B cell (primary cell): ENCODE measurements around the gene CSNK1G1. TPM values are rescaled to one million over a fixed set of nuclear protein-coding genes. Genes with fewer than 3 reads are reported as not detected.

Source experiments
- ATAC-seq: fragments of 200-7000 bp; cut with Tn5 transposase; one replicate; pipeline ENCODE4 v1.10.0; 2021; ENCODE audit warnings: low read depth, mild to moderate bottlenecking, moderate number of reproducible peaks, moderate library complexity
- CTCF ChIA-PET: fragments of 350-600 bp; sonication (Branson Sonifier 250); formaldehyde crosslinking; loops from one replicate; lab custom pipeline; 2021; ENCODE audit warnings: antibody characterized with exemption, inconsistent platforms; lab: Charles Lee
- POLR2A ChIA-PET: fragments of 350-600 bp; sonication (Branson Sonifier 250); formaldehyde crosslinking; loops from one replicate; lab custom pipeline; 2021; ENCODE audit warnings: antibody characterized with exemption; lab: Charles Lee
- DNase-seq: peaks from one replicate; pipeline ENCODE4 v3.0.0; 2013
- H2AFZ ChIP-seq: 2 replicates; pipeline ENCODE4 v1.6.1; 2012; ENCODE audit warnings: mild to moderate bottlenecking, low read depth, low read length; ENCODE audit not compliant: insufficient read depth, poor library complexity, severe bottlenecking
- H3K27ac ChIP-seq, 2 donors: 1 replicate in 1 of 2; 2 replicates in 1 of 2; pipeline ENCODE4 v1.5.1; 2012 to 2013; ENCODE audit warnings: low read length in 2 of 2, mild to moderate bottlenecking in 2 of 2, moderate library complexity in 1 of 2
- H3K27me3 ChIP-seq, 4 experiments: fragments of 200-600 bp in 1 of 4; sonication (generic) in 1 of 4; replicated peaks in 1 of 4; 1 replicate in 2 of 4; 2 replicates in 2 of 4; pipeline versions ENCODE4 v1.6.1 to v1.7.0; 2013 to 2016; ENCODE audit warnings: low read length in 3 of 4, mild to moderate bottlenecking in 2 of 4, mixed read lengths in 1 of 4, moderate library complexity in 1 of 4; ENCODE audit not compliant: insufficient read depth in 4 of 4, control insufficient read depth in 3 of 4; ENCODE audit errors: control extremely low read depth in 1 of 4
- H3K36me3 ChIP-seq, 2 experiments: replicated peaks in 1 of 2; 1 replicate in 1 of 2; 2 replicates in 1 of 2; pipeline versions ENCODE4 v1.6.1 to v1.7.1; 2013; ENCODE audit warnings: low read length in 1 of 2; ENCODE audit not compliant: insufficient read depth in 2 of 2, control insufficient read depth in 1 of 2; ENCODE audit errors: control extremely low read depth in 1 of 2, extremely low read depth in 1 of 2
- H3K4me1 ChIP-seq, 2 donors: fragments of 200-600 bp in 1 of 2; sonication (generic) in 1 of 2; 1 replicate in 1 of 2; 2 replicates in 1 of 2; pipeline versions ENCODE4 v1.5.1 to v1.6.1; 2013 to 2017; ENCODE audit warnings: low read length in 2 of 2; ENCODE audit not compliant: control insufficient read depth in 2 of 2, insufficient read depth in 2 of 2
- H3K4me2 ChIP-seq: replicated peaks from 2 replicates; pipeline ENCODE3; 2012; ENCODE audit warnings: mild to moderate bottlenecking, low read depth, low read length; ENCODE audit not compliant: poor library complexity, severe bottlenecking
- H3K4me3 ChIP-seq, 5 experiments: fragments of 200-600 bp in 1 of 5; sonication (generic) in 1 of 5; 1 replicate in 3 of 5; 2 replicates in 2 of 5; pipeline versions ENCODE4 v1.5.1 to v1.7.0; 2011 to 2016; ENCODE audit warnings: low read length in 4 of 5, mild to moderate bottlenecking in 4 of 5, low read depth in 2 of 5, control low read depth in 1 of 5, moderate library complexity in 1 of 5; ENCODE audit not compliant: insufficient read depth in 1 of 5; ENCODE audit errors: control extremely low read depth in 1 of 5, extremely low read depth in 1 of 5
- H3K79me2 ChIP-seq: fragments of 200-600 bp; sonication (generic); one replicate; pipeline ENCODE4 v1.6.0; 2016; ENCODE audit warnings: low read length; ENCODE audit not compliant: control insufficient read depth, insufficient read depth
- H3K9ac ChIP-seq: fragments of 200-600 bp; sonication (generic); 2 replicates; pipeline ENCODE4 v1.6.1; 2017; ENCODE audit warnings: mild to moderate bottlenecking, low read length, moderate library complexity
- H3K9me3 ChIP-seq, 3 donors: one replicate each; pipeline versions ENCODE4 v1.6.1 to v1.7.1; 2013; ENCODE audit warnings: low read length in 2 of 3; ENCODE audit not compliant: control insufficient read depth in 2 of 3, insufficient read depth in 1 of 3; ENCODE audit errors: control extremely low read depth in 1 of 3
- H4K20me1 ChIP-seq: 2 replicates; pipeline ENCODE4 v1.6.0; 2012; ENCODE audit warnings: mild to moderate bottlenecking, low read length; ENCODE audit not compliant: insufficient read depth, control insufficient read depth, poor library complexity, severe bottlenecking
- H3K27ac Mint-ChIP-seq: one replicate; pipeline ENCODE4 v1.8.0; 2021; ENCODE audit warnings: mixed read lengths
- H3K27me3 Mint-ChIP-seq: one replicate; pipeline ENCODE4 v1.8.0; 2021; ENCODE audit warnings: mixed read lengths
- H3K4me1 Mint-ChIP-seq: one replicate; pipeline ENCODE4 v1.8.0; 2021; ENCODE audit warnings: mixed read lengths
- H3K4me3 Mint-ChIP-seq: one replicate; pipeline ENCODE4 v1.8.0; 2021; ENCODE audit warnings: mixed read lengths
- H3K9me3 Mint-ChIP-seq: one replicate; pipeline ENCODE4 v1.8.0; 2022; ENCODE audit warnings: mixed read lengths; ENCODE audit not compliant: insufficient read depth
- CTCF ChIP-seq: fragments of 200-600 bp; IDR thresholded peaks from one replicate; pipeline ENCODE4 v1.8.0; 2022; ENCODE audit warnings: antibody characterized with exemption, mild to moderate bottlenecking
- EZH2 ChIP-seq: IDR thresholded peaks from 2 replicates; pipeline ENCODE4 v1.6.1; 2012; ENCODE audit warnings: borderline replicate concordance, low read depth, mild to moderate bottlenecking, moderate library complexity, low read length; ENCODE audit not compliant: insufficient read depth, poor library complexity, severe bottlenecking
- WGBS: methylation state at CpG from one replicate; pipeline ENCODE4 v1.1.5; 2013; ENCODE audit warnings: missing lambda C conversion rate; ENCODE audit not compliant: insufficient coverage; 5-methylcytosine and 5-hydroxymethylcytosine counted together
- intact Hi-C: fragments of 100-400 bp; cut with micrococcal nuclease; formaldehyde crosslinking; loops from one replicate; pipeline ENCODE4 v1.10.0; 2022
- polyA plus RNA-seq: library from polyadenylated mRNA; depleted of rRNA; stranded (reverse); fragments of >200 nt; gene quantifications from 2 replicates; pipeline ENCODE4 v1.2.3, GENCODE V29; 2012
- total RNA-seq, 2 donors: library from RNA; stranded (reverse); fragments of 120-200 nt in 1 of 2; gene quantifications; 1 replicate in 1 of 2; 2 replicates in 1 of 2; pipeline versions ENCODE4 v1.2.3 to v1.2.4, GENCODE V29; 2013 to 2022

The CSNK1G1 gene
- total and polyA plus RNA-seq, 2 donors (not counting 1 experiment from before 2014, with no cell fraction given) = 5.2 to 40.3 TPM

- H3K36me3 ChIP-seq = peaks cover 3 to 38% of the 10 kb centered on the region in 2 experiments
- ATAC-seq (peak; percentile 91), DNase-seq (peak; percentile 98)
- CTCF ChIA-PET = interaction anchor here (0.8 to 4.7 kb wide), 8 partner anchors 10 to 490 kb away, joined by 3 to 45 read pairs (median 6); partner anchors contain the start of genes CIAO2A and TRIP4
- H3K27ac ChIP-seq = peak within 1 kb of the TSS; percentile 72 to 87
- peaks cover 52% of the 10 kb centered on the region for H3K4me1 Mint-ChIP-seq
- H3K4me2 ChIP-seq = peak within 1 kb of the TSS; percentile 88
- H3K4me3 ChIP-seq = peak within 1 kb of the TSS; percentile 65 to 86 (median 85)
- under 1% methylated on average over 68 of the region's 69 CpGs for WGBS
- POLR2A ChIA-PET = interaction anchor here (0.6 to 4.5 kb wide), 12 partner anchors 11 to 1024 kb away, joined by 3 to 55 read pairs (median 4); partner anchors contain the start of genes CIAO2A, SNX1, SNX22 and TRIP4
- H3K4me3 Mint-ChIP-seq = peak within 1 kb of the TSS; percentile 92
- peak within 1 kb of the TSS; percentile 92 for H3K9ac ChIP-seq
- no peaks in the 10 kb centered on the region for H3K27me3 ChIP-seq
- intact Hi-C loops = loop anchor here (1.0 to 5.0 kb wide), 9 partner anchors 10 to 1124 kb away; partner anchors contain the start of genes APH1B, CIAO2A, CSNK1G1 and PARP16
- TF ChIP-seq EZH2 (no peak), CTCF (peak; percentile 32)
- peaks cover 40% of the 10 kb centered on the region for H3K79me2 ChIP-seq
- H3K27me3 Mint-ChIP-seq = no peaks in the 10 kb centered on the region
- no peaks in the 10 kb centered on the region for H3K9me3 Mint-ChIP-seq
- peak within 1 kb of the TSS; percentile 96 for H3K27ac Mint-ChIP-seq
- no peaks in the 10 kb centered on the region for H3K9me3 ChIP-seq
- peaks cover 42 to 58% of the 10 kb centered on the region in 2 donors for H3K4me1 ChIP-seq
- H2AFZ ChIP-seq = peak within 1 kb of the TSS; percentile 84
- peaks cover 35% of the 10 kb centered on the region for H4K20me1 ChIP-seq
Measured at GRCh38 chr15:64162869-64163658, 192.9 kb downstream of the CSNK1G1 start, which contains the start of gene PPIB. Gene PPIB, minus strand, starts transcription at chr15:64163022. Its CDS starts 36 bp downstream, at chr15:64162986.
